ENCODE measurements around the gene NTN3. TPM values are rescaled to one million over a fixed set of nuclear protein-coding genes. Genes with fewer than 3 reads are reported as not detected.
A peak's percentile ranks its signal among the peaks of the same experiment; 100 is the strongest.

The NTN3 gene
- polyA plus RNA-seq, 1 of the 3 experiments (the other 2 are of a cell fraction), result 0.28 TPM

GRCh38 chr16:2464333-2464732 lies 6.8 kb upstream of the NTN3 start:
- H4K20me1 ChIP-seq (ENCODE audit: insufficient read depth), result no peaks in the 10 kb centered on the region
- H3K9ac ChIP-seq, result no peak overlapping the region
- H2AFZ ChIP-seq (ENCODE audit: low read depth), result no peak overlapping the region
- no peak overlapping the region for H3K27ac ChIP-seq (ENCODE audit: low read depth in 2 of 2, low read length in 1 of 2)
- H3K9me3 ChIP-seq, result no peaks in the 10 kb centered on the region
- no peak for DNase-seq
- H3K79me2 ChIP-seq (ENCODE audit: insufficient read depth), result peaks cover 14% of the 10 kb centered on the region; the same call in 1 of the 2 replicates
- H3K4me3 ChIP-seq (ENCODE audit: low read depth in 2 of 2, low read length in 1 of 2), result no peak overlapping the region
- no peaks in the 10 kb centered on the region for H3K27me3 ChIP-seq (ENCODE audit: insufficient read depth)
- ChIA-PET CTCF (no interaction called here), POLR2A (interaction anchor here (0.6 kb wide), 1 partner anchor 34 kb away, joined by 3 read pairs; no protein-coding TSS in a partner anchor)
- no peaks in the 10 kb centered on the region for H3K9me2 ChIP-seq
- H3K4me2 ChIP-seq, result no peak overlapping the region
- peaks cover 9% of the 10 kb centered on the region for H3F3A ChIP-seq (replicated peaks; ENCODE audit: insufficient read depth)
- H3K4me1 ChIP-seq (ENCODE audit: control insufficient read depth in 1 of 2, insufficient read depth in 2 of 2, low read depth in 1 of 2, low read length in 1 of 2), result peaks cover 15 to 40% of the 10 kb centered on the region in 2 experiments; a peak in 3 of 4 replicates
- no peak for TF ChIP-seq ELF1 (IDR thresholded peaks at IDR 0.05)
- no peak for TF ChIP-seq CTCF (IDR thresholded peaks at IDR 0.05)
- no peak for TF ChIP-seq YY1 (IDR thresholded peaks at IDR 0.05; ENCODE audit: low read depth)
- no peak for TF ChIP-seq ZBTB33 (IDR thresholded peaks at IDR 0.05; ENCODE audit: borderline replicate concordance, low read depth)
- TF ChIP-seq USF2 (IDR thresholded peaks at IDR 0.05; ENCODE audit: borderline replicate concordance, low read depth, low read length), result no peak
- WGBS (ENCODE audit: low lambda C conversion rate), result 88% methylated on average over 6 of the region's 12 CpGs
- no peaks in the 10 kb centered on the region for H3K36me3 ChIP-seq (replicated peaks in 1 of 2; ENCODE audit: control insufficient read depth in 1 of 2, insufficient read depth in 2 of 2, low read length in 1 of 2)

GRCh38 chr16:2465653-2466415 lies 5.3 kb upstream of the NTN3 start:
- Histone ChIP-seq H2AFZ (ENCODE audit: low read depth) (no peak overlapping the region), H3K79me2 (ENCODE audit: insufficient read depth) (peaks cover 8% of the 10 kb centered on the region; the same call in 1 of the 2 replicates), H3K9me3 (no peaks in the 10 kb centered on the region), H3K36me3 (replicated peaks in 1 of 2; ENCODE audit: control insufficient read depth in 1 of 2, insufficient read depth in 2 of 2, low read length in 1 of 2) (no peaks in the 10 kb centered on the region), H3F3A (replicated peaks; ENCODE audit: insufficient read depth) (peaks cover 13% of the 10 kb centered on the region), H3K4me1 (ENCODE audit: control insufficient read depth in 1 of 2, insufficient read depth in 2 of 2, low read depth in 1 of 2, low read length in 1 of 2) (peaks cover 11 to 48% of the 10 kb centered on the region in 2 experiments), H3K4me2 (no peak overlapping the region), H3K27ac (ENCODE audit: low read depth in 2 of 2, low read length in 1 of 2) (no peak overlapping the region), H3K4me3 (ENCODE audit: low read depth in 2 of 2, low read length in 1 of 2) (no peak overlapping the region), H4K20me1 (ENCODE audit: insufficient read depth) (no peaks in the 10 kb centered on the region), H3K27me3 (ENCODE audit: insufficient read depth) (no peaks in the 10 kb centered on the region), H3K9ac (no peak overlapping the region), H3K9me2 (no peaks in the 10 kb centered on the region)
- ChIA-PET POLR2A (interaction anchor here (0.6 kb wide), 1 partner anchor 1083 kb away, joined by 4 read pairs; no protein-coding TSS in a partner anchor), CTCF (interaction anchor here (0.6 to 0.7 kb wide), 2 partner anchors 35 to 44 kb away, joined by 3 read pairs; no protein-coding TSS in a partner anchor)
- 87% methylated on average over 7 of the region's 12 CpGs for whole genome bisulfite sequencing (ENCODE audit: low lambda C conversion rate)
- peak; percentile 28; the same call in 1 of the 2 replicates for TF ChIP-seq RAD21 (IDR thresholded peaks at IDR 0.05; ENCODE audit: low read length)
- TF ChIP-seq CTCF (IDR thresholded peaks at IDR 0.05), result peak; percentile 44
- 0 out of 2 replicates have a peak, but pooled peaks have one; percentile 8 for TF ChIP-seq POLR2AphosphoS5 (IDR thresholded peaks at IDR 0.05; ENCODE audit: low read depth, low read length)
- TF ChIP-seq PBX3 (IDR thresholded peaks at IDR 0.05), result no peak
- no peak for TF ChIP-seq JUND (IDR thresholded peaks at IDR 0.05)
- TF ChIP-seq MAX (IDR thresholded peaks at IDR 0.05; ENCODE audit: low read depth), result no peak
- TF ChIP-seq ELF1 (IDR thresholded peaks at IDR 0.05), result no peak
- DNase-seq, result no peak
